OCI-LY3 (cell line): ENCODE data around the gene UQCC2.

Source experiments
- EZH2phosphoT487 ChIP-seq: fragments of 200-600 bp; shearing (Covaris generic); IDR thresholded peaks from 2 replicates; pipeline ENCODE4 v1.6.1; 2018; ENCODE audit warnings: antibody characterized with exemption, mixed run types, low read depth
- TF ChIP-seq, protein P1 (sequence below): fragments of 200-600, 300-600 bp; sonication (generic); IDR thresholded peaks from 2 replicates; pipeline ENCODE4 v1.5.1; 2014; ENCODE audit warnings: antibody characterized with exemption, low read length, low read depth

DNA sequence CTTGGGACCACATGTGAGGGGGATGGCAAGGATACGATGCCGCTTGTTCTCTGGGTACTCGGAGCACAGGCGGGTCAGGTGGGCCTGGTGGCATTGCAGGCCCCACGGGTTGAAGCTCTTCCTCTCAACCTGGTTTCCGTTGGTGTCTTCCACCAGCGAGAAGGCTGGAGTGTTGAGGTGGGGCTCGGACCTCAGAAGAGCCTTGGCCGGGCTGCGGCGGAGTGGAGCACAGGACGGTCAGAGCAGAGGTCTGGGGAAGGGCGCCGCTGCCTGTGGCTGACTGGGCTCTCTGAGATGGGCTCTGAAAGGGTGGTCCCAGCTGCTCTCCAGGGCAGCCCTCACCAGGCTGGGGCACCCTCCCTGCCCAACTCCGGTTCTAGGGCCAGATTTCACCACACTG, 15.2 kb upstream of the UQCC2 start:
- TF ChIP-seq, protein P1, sequence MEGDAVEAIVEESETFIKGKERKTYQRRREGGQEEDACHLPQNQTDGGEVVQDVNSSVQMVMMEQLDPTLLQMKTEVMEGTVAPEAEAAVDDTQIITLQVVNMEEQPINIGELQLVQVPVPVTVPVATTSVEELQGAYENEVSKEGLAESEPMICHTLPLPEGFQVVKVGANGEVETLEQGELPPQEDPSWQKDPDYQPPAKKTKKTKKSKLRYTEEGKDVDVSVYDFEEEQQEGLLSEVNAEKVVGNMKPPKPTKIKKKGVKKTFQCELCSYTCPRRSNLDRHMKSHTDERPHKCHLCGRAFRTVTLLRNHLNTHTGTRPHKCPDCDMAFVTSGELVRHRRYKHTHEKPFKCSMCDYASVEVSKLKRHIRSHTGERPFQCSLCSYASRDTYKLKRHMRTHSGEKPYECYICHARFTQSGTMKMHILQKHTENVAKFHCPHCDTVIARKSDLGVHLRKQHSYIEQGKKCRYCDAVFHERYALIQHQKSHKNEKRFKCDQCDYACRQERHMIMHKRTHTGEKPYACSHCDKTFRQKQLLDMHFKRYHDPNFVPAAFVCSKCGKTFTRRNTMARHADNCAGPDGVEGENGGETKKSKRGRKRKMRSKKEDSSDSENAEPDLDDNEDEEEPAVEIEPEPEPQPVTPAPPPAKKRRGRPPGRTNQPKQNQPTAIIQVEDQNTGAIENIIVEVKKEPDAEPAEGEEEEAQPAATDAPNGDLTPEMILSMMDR = no peak
- TF ChIP-seq EZH2phosphoT487 = no peak
